HG03280 (cell line): ENCODE measurements around the gene LIN28B.
"Not testable (repeated sequence)": the region's sequence is repeated elsewhere in the genome, so short reads cannot be mapped to it uniquely, and the experiment has no call there.

Source experiments
- ATAC-seq: cut with Tn5 transposase; IDR thresholded peaks from one replicate; pipeline ENCODE4 v1.9.1; 2021; ENCODE audit warnings: mild to moderate bottlenecking, moderate library complexity; ENCODE audit not compliant: unreplicated experiment

The LIN28B gene

DNA sequence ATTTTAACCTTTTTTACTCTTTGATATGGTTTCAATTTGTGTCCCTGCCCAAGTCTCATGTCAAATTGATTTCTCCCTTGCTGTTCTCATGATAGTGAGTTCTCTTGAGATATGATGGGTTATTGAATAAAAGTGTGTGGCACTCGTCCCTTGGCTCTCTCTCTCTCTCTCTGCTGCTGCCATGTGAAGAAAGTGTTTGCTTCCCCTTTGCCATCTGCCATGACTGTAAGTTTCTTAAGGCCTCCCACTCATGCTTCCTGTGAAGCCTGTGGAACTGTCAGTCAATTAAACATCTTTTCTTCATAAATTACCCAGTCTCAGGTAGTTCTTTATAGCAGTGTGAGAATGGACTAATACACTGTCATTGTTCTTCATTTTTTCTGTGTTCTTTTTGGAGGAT, 48.5 kb downstream of the LIN28B start:
- no peak for ATAC-seq

DNA sequence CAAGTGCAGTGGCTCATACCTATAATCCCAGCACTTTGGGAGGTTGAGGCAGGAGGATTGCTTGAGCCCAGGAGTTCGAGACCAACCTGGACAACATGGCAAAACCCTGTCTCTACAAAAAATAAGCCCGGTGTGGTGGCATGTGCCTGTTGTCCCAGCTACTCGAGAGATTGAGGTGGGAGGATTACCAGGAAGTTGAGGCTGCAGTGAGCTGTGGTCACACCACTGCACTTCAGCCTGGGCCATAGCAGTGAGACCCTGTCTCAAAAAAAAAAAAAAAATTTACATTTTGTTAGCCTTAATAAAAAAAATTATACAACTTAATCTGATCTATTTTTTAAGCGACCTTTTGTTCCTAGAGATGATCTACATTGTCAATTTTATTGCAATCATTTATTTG, 56.6 kb downstream of the LIN28B start:
- not testable (repeated sequence) for ATAC-seq

DNA sequence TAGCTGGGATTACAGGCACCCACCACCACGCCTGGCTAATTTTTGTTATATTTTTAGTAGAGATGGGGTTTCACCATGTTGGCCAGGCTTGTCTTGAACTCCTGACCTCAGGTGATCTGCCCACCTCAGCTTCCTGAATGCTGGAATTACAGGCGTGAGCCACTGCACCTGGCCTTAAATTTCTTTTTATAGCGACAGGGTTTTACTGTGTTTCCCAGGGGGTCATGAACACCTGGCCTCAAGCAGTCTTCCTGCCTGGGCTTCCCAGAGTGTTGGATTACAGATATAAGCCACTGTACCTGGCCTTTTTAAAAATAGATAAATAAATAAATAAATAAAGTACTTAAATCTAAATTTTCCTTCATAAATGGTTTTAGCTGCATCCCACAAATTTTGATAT, 57.5 kb downstream of the LIN28B start:
- no peak for ATAC-seq

DNA sequence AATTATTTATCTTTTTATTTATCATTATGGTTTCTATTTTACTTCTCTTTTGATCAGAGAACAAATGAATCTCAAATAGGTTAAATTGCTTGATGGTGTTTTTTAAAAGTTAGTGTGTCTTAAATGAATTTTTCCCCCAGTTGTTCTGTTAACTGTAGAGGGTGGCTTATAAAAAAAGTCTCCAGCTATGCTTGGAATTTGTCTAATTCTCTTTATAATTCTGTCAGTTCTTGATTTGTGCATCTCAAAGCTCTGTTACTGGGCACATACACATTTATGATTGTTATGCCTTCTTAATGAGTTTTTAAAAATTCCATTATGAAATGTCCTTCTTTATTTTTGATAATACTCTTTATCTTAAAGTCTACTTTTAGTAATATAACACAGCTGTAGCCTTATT, 58.0 kb downstream of the LIN28B start:
- no peak for ATAC-seq

DNA sequence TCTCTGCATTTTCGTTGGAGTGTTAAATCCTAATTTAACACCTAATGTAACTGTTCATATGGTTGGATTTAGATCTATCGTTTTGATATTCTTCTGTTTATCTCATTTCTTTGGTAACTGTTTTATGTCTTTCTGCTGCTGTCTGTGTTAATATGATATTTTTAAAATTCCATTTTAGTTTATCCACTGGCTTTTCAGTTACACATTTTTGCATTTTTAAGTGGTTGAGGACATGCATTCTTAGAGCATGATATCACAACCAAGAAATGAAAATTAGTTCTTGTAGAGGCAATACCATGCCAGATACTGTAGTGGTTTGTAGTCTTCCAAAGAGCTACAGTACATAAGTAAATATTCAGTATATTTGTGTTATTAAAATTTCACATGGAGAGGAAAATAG, 58.6 kb downstream of the LIN28B start:
- ATAC-seq: no peak

DNA sequence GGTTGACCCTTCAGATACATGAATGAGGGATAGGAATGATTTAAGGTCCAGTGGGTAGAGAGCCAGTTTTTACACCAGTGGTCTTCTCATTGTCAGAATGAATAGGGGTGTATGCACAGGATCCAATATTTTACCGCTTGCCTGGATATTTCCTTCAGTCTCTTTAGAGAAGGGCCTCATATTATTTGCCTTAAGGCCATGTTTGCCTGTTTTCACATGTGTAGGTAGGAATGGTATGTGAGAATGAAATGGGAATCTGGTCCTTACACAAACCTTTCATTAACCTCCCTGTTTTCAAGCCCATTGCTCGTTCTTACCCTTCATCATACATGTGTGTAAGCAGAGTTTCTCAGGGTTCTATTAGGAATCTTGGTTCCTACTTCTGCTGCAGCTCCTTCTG, 62.4 kb downstream of the LIN28B start:
- no peak for ATAC-seq

DNA sequence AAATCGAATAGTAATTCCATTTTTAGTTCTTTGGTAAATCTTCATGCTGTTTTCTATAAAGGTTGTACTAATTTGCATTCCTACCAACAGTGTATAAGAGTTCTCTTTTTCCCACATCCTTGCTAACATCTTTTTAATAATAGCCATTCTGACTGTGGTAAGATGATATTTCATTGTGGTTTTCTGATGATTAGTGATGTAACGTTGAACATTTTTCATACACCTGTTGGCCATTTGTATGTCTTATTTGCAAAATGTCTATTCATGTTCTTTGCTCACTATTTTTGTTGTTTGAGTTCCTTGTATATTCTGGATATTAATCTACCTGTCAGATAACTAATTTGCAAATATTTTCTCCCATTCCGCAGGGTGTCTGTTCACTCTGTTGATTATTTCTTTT, 64.5 kb downstream of the LIN28B start:
- ATAC-seq: no peak

DNA sequence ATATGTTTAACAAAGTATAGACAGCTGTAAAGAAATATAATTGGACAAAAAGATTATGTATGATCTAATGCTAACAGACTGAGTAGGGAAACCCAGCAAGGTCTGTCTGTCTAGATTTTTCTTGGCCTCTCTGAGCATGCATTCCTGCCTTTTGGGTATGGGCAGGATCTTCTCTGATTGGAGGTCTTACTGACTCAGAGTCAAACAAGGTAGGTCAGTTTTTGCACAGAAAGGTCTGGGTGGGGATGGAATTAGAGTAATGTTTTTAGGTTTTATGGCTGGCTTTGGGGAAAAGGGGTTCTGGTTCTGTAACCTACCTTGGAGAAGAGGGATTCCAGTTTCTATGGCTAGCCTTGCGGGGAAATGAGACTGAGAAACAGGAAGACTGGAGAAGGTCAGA, 65.5 kb downstream of the LIN28B start:
- ATAC-seq: no peak

DNA sequence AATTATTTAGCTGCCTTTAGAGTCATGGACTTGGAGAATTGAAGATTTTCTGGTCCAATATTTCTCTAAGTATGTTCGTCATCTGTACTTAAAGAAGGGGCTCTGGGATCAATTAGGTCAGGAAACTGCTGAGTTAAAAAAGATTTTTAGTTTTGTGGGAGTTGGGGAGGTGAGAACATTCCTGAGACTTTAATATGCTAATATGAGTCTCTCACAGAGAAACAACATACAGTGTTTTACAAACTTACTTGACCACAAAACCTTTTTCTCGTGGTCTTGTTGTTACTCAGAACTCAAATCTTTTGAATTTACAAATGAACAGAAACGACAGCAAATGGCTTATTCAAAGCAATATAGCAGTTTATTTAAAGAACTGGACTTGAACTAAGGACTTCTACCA, 67.9 kb downstream of the LIN28B start:
- ATAC-seq: no peak

DNA sequence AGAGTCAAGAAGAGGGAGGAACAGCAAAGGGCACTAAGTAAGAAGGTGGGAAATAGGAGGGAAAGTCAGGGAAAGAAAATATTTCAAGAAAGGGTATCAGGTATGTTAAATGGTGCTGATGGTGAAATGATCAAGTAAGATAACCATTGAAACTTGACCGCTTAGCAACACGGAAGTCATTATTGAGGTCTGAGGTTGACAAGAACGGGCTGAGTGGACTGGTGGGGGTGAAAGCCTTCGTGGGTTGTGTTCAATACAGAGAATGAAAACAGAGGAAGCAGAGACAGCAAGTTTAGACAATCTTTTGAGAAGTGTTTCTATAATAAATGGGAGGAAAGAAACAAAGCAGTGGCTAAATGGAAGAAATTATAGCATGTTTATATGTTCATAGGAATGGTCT, 72.0 kb downstream of the LIN28B start:
- ATAC-seq: no peak

DNA sequence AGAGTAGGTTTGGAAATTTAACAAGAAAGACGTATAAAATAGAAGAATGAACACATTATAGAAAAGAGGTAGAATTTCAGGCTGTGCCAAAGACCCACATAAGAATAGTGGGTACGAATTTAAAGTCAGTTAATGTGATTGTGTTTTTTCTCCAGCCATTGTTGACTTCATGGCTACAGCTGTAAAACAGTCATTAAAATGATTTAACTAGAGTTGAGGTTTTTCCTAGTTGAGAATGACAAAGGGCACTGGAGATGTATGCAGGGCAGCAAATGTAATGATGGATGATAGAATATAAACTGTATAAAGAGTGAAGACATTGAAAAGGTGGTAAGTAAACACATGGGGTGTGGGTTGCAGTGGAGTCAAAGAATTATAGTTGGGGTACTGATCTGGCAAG, 72.7 kb downstream of the LIN28B start:
- ATAC-seq: no peak

DNA sequence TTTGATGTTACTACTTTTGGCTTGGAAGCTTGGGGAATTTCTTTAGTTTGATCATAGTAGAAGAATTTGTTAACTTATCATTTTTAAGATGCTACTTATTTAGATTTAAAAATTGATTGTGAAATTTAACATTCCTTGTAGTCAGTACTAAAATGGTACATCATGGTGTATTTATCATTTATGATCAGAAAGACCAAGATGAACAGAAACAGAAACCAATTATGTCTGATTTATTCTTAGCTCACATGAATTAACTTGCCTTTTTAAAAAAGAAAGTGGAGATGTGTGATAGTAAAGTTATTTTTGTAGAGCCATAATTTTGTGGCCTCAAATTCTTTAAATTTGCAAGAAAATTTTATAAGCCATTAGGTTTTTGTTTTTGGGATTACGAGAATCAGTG, 77.6 kb downstream of the LIN28B start:
- no peak for ATAC-seq

DNA sequence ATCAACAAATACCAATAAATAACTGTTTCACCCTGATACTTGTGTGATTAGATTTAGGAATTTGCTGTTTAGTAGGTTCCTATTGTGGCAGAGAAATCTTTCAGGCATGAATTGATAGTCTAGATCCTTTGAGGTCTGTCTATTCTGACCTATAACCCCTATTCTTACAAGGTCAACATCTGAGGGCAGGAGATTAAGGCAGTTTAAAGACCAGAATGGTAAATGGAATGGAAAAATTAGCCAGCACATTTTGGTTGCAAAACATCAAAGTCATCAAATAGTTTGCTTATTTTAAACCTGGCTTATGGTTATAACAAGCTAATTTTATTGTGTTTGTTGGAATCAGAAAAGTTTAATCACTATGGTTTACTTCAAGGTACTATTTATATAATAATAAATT, 78.4 kb downstream of the LIN28B start:
- ATAC-seq: no peak

DNA sequence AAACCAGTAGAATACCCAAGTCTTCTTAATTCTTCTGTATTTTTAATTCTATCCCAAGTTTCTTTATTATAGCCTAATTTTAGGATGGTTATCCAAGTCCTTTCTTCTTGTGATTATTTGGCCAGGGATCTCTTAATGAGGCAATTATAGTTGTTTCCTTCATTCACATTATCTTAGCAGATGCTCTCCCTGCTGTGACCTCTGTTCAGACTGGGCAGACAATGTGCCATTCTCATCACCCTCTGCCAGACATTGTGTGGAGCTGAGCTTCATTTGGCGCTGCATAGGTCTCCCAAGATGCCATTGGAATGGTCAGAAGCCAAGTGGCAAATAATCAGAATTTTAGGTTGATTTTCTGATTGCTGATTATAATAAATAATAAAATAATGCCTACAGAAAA, 79.4 kb downstream of the LIN28B start:
- no peak for ATAC-seq

DNA sequence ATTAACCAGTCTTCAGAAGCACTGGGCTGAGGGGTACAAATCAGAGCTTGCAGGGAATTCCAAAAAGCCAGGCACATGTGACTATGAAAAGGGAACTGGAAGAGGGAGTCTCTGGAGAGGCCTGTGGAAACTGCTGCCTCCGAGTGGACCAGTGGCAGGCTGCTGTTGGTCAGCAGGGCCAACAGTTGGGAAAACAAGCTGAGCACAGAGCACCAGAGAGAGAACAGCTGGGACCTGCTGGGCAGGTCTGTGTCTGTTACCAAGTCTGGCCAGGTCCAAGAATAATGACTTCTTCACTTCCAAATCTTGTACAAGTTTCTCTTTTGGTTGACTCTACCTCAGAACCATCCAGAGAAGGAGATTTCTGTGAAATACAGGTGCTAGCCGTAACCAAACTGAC, 81.4 kb downstream of the LIN28B start:
- ATAC-seq: no peak

DNA sequence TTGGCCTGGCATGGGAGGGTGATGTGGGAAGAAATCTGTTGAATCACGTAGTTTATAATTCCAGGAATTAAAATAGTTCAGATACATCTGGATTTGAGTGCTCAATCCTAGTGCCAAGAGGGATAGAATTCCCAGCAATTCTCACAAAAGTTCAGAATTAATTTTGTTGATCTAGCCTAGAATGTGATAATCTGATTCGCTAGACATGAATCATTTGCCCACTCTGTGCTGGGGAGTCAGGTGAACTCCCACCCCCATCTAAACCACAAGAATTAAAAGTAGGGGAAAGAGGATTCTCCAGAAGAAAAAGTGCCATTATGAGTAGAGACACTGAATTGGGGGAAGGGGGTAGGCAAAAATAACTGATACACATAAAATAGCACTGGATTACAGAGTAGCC, 85.0 kb downstream of the LIN28B start:
- ATAC-seq: no peak

DNA sequence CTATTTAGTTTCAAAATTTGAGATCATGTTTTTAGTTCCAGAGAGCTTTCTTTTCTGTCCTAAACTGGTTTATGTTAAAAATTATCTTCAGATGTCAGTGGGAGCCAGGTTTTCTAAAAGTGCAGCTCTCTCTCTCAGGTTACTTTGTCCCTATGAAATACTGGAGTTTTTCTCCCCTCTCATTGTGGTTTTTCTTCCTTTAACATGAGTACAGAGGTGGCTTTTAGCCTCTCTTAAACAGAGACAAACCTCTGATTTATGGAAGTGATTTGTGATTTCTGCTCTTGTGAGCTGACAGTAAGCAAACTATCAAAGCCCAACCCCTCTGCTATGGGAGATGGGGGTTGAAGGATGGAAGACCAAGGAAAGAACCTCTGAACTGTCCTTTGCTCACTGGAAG, 85.7 kb downstream of the LIN28B start:
- no peak for ATAC-seq

DNA sequence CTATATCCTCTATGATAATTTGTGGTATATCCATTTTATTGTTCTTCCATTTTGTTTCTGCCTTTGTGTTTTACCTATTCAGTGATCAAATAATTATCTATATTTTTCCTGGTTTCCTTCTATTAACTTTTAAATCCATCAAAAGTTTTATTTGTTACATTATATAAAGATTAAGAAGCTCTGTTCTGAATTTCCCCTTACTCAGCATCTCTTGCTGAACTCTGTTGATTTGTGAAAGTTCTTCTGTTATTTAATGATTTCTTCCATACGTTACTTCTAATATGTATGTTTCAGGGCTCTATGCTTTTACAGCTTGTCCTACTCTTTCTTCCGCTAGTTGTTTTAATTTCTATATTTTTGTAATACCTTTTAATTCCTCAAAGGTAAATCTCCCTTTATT, 87.1 kb downstream of the LIN28B start:
- ATAC-seq: no peak

DNA sequence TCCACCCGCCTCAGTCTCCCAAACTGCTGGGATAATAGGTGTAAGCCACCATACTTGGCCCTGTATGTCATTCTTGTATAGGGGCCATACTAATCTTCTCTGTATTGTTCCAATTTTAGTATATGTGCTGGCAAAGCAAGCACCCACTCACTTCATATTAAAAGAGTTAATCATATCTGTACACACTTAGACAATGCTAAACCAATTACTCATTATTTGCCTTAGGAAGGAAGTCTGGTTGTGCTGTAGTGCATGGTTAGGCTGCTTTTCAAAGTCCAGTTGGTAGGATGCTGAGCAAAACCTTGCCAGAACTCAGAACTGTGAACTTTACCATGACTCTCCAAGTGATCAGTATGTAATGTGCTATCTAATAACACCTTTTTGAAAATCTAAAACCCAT, 88.6 kb downstream of the LIN28B start:
- no peak for ATAC-seq

DNA sequence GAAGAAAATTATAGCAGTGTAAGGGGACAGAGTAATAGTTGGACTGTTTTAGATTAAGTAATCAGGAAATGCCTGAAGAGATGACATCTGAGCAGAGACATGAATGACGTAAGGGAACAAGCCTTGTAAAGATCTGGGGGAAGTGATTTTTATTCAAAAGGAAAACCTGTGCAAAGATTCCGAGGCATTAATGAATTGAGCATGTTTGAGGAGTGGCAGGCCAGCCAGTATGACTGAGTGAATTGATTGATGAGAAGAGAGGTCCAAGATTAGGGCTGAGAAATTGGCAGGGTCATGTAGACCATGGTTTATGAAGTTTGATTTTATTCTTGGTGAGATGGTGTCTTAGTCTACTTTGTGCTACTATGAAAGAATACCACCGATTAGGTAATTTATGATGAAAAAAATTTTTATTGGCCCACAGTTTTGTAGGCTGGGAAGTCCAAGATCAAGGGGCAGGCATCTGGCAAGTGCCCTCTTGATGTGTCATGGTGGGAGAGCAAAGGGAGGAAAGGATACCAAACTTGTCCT, 95.1 kb downstream of the LIN28B start:
- no peak for ATAC-seq

DNA sequence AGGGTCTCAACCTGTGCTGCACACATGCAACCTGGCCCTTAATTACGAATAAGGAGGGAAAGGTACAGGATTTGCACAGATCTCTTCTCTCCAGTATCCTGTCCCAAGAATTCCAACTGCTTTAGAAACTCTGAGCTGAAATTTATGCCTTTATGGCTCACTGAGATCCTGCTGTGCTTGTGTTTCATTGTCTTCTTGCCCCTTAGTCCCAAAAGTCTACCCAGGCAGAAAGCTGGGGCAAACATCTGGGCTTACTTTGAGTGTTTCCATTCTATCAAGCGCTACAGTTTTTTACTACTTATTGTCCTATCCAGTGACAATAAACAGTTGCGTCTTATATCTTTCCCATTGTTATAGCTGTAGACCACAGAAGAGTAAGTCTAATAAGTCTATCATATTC, 99.7 kb downstream of the LIN28B start:
- no peak for ATAC-seq

DNA sequence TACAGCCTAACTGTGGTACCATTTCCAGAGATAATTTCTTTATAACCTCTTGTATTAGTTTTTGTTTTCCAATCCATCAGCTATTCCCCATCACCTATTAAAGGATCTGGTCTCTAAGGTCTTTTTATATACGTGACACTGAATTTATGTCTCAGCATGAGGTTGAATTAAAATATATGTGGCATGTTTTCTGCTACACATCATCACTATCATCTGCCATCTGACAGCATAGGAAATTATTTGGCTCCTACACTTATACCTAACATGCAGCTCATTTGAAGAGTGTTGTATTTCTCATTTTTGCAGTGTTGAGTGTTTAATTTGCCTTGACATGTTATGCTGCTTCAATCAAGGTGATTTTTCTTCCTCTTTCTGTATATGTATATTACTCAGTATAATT, 100.3 kb downstream of the LIN28B start:
- ATAC-seq: no peak

DNA sequence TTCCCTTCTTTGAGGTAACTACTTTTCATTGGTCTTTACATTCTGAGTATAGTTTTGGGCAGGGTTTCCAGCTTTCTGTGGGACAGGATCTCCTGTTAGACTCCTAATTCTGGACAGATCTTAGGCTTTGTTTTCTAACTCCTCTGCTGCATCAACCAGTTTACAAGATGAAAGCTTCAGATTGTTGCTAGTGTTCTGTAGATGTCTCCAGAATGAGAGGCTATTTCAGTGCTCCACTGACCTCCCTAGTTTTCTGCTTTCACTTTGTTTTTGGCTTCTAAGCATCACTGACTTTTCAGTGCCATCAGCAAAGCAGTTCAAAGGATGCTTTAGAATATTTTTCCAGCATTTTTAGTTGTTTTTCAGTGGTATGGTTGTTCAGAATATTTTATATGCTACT, 101.4 kb downstream of the LIN28B start:
- ATAC-seq: no peak

DNA sequence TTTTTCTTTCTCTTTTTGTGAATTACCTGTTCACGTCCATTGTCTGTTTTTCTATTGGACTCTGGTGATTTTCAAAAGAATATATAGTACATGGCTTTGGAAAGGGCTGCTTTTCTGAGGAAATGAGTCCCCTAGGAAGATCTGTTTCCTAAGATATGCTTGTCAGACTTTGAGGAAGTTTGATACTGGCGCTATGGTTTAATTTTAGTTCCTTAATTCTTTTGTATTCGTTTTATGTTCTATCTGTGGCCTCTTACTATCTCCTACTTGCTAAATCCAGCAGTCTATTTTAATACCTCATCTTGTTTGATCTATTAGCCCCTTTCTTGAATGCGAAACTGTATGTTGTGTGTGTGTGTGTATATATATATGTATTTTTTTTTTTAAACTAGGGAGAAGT, 101.9 kb downstream of the LIN28B start:
- no peak for ATAC-seq
